Erythroblast (primary cell): Measurements from ENCODE around the gene PRKRIP1.

Experiments
- GATA1 ChIP-seq: IDR thresholded peaks from 2 replicates; pipeline ENCODE4 v1.6.1; 2011; ENCODE audit warnings: low read depth, mild to moderate bottlenecking, control low read depth, low read length, moderate library complexity
- POLR2A ChIP-seq: IDR thresholded peaks from 2 replicates; pipeline ENCODE4 v1.6.1; 2011; ENCODE audit warnings: mild to moderate bottlenecking, low read length

- TF ChIP-seq POLR2A: no peak
- no peak for TF ChIP-seq GATA1
Observed at GRCh38 chr7:102467581-102468477, 71.7 kb downstream of the PRKRIP1 start.
